ENCODE results near the gene LAMA2. TPM values are rescaled to one million over a fixed set of nuclear protein-coding genes. Genes with fewer than 3 reads are reported as not detected.

LAMA2 gene
- total RNA-seq, 3 donors from 2014 or later (not counting 1 experiment from before 2014, with no cell fraction given) = 2.1 to 5.3 (median 3.6) TPM

GRCh38 chr6:129233458-129234134, 350.7 kb downstream of the LAMA2 start:
- Mint-ChIP-seq H3K36me3 (no peaks in the 10 kb centered on the region), H3K9me3 (no peaks in the 10 kb centered on the region), H3K4me1 (no peaks in the 10 kb centered on the region), H3K4me3 (no peak overlapping the region), H3K27ac (no peak overlapping the region), H3K27me3 (ENCODE audit: low read depth in 2 of 2) (peaks cover 12 to 29% of the 10 kb centered on the region in 2 donors)
- H3K27me3 ChIP-seq (ENCODE audit: control insufficient read depth, insufficient read depth, low read length) = peaks cover 2% of the 10 kb centered on the region
- WGBS (ENCODE audit: insufficient coverage) = 89% methylated on average over 8 of the region's 9 CpGs
- no peak for TF ChIP-seq CTCF (IDR thresholded peaks at IDR 0.05)
- no peaks in the 10 kb centered on the region for H3K36me3 ChIP-seq (ENCODE audit: control insufficient read depth, insufficient read depth, low read length)
- no peaks in the 10 kb centered on the region for H3K9me3 ChIP-seq (ENCODE audit: control insufficient read depth, insufficient read depth, low read length)
- no peaks in the 10 kb centered on the region for H3K4me1 ChIP-seq (ENCODE audit: control insufficient read depth, insufficient read depth, low read length)
- DNase-seq = no peak
- no peak overlapping the region for H3K27ac ChIP-seq (ENCODE audit: low read length)
- H3K4me3 ChIP-seq (ENCODE audit: low read length) = no peak overlapping the region
- ATAC-seq = no peak
- intact Hi-C loops (cut with micrococcal nuclease) = no loop called here

DNA sequence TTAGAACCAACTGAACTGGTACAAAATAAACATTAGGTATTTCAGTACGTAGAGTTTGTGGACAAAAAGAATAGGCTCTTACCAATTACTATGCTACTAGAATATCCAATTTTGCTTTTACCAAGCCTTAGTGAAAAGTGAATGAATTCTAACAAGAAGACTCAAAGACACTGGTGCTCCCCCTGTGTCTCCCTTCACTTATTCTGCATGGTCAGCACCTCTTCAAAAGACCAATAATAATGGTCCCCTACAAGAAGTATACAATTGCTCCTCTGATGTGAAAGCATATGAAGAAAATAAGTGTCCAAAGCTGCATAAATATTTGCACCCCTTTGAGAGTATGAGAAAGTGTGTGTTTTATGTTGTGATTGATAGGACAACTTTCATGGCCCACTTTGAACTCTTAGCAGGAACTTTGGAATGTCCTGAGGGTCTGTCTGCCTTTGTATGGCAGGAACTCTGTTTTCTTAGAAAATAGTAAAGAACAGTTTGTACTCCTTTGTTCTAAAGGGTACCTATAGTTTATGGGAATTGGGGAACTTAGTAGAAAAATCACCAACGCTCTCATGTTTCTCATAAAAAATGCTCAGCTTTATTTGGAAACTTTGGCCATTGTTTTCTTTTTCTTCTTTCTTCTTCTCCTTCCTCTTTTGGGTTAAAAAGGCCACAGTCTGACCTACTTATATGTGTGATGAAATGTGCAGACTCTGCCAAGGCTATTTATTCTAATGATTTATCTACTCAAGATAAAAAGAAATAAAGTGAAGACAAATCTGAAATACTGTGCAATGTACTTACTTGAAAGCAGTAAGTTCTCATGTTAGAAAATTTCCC, 352.4 kb downstream of the LAMA2 start:
- Histone ChIP-seq H3K4me3 (ENCODE audit: low read length) (no peak overlapping the region), H3K27ac (ENCODE audit: low read length) (no peak overlapping the region), H3K36me3 (ENCODE audit: control insufficient read depth, insufficient read depth, low read length) (no peaks in the 10 kb centered on the region), H3K27me3 (ENCODE audit: control insufficient read depth, insufficient read depth, low read length) (no peaks in the 10 kb centered on the region), H3K4me1 (ENCODE audit: control insufficient read depth, insufficient read depth, low read length) (no peaks in the 10 kb centered on the region), H3K9me3 (ENCODE audit: control insufficient read depth, insufficient read depth, low read length) (no peaks in the 10 kb centered on the region)
- no peaks in the 10 kb centered on the region for H3K9me3 Mint-ChIP-seq
- intact Hi-C loops (cut with micrococcal nuclease) = no loop called here
- TF ChIP-seq CTCF (IDR thresholded peaks at IDR 0.05) = no peak
- H3K27me3 Mint-ChIP-seq (ENCODE audit: low read depth in 2 of 2) = peaks cover 8 to 21% of the 10 kb centered on the region in 2 donors
- no CpG with 5 or more reads among the region's 2 CpGs for WGBS (ENCODE audit: insufficient coverage)
- H3K4me1 Mint-ChIP-seq = no peaks in the 10 kb centered on the region
- no peak overlapping the region for H3K27ac Mint-ChIP-seq
- ATAC-seq (no peak), DNase-seq (no peak)
- H3K36me3 Mint-ChIP-seq = no peaks in the 10 kb centered on the region
- H3K4me3 Mint-ChIP-seq = no peak overlapping the region

DNA sequence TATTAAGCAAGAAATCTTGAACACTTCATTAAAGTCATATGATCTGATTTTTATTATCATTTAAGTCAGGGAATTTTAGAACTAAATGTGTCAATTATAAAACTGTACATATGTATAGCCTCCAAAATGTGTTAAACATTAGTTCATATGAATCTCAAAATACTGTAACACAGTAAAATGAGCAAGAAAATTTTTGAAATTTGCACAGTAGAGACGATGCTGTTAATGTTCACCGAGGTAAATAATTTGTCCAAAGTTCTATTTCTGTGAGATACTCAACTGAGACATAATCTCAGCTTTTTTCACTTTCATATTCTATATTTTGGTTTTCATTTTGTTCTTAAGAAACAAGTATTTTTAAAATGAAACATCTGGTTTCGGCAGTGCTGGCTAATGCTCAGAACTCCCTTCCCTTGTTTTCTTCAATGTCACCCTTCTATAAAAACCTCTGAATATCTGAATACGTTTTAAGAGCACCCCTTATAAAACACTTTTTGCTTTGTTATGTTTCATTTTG, 353.1 kb downstream of the LAMA2 start:
- Histone ChIP-seq H3K27ac (ENCODE audit: low read length) (no peak overlapping the region), H3K27me3 (ENCODE audit: control insufficient read depth, insufficient read depth, low read length) (no peaks in the 10 kb centered on the region), H3K4me3 (ENCODE audit: low read length) (no peak overlapping the region), H3K4me1 (ENCODE audit: control insufficient read depth, insufficient read depth, low read length) (no peaks in the 10 kb centered on the region), H3K36me3 (ENCODE audit: control insufficient read depth, insufficient read depth, low read length) (no peaks in the 10 kb centered on the region), H3K9me3 (ENCODE audit: control insufficient read depth, insufficient read depth, low read length) (no peaks in the 10 kb centered on the region)
- Mint-ChIP-seq H3K4me3 (no peak overlapping the region), H3K27ac (no peak overlapping the region), H3K9me3 (no peaks in the 10 kb centered on the region), H3K36me3 (no peaks in the 10 kb centered on the region), H3K27me3 (ENCODE audit: low read depth in 2 of 2) (peaks cover 8 to 28% of the 10 kb centered on the region in 2 donors), H3K4me1 (no peaks in the 10 kb centered on the region)
- intact Hi-C loops (cut with micrococcal nuclease) = no loop called here
- DNase-seq (no peak), ATAC-seq (no peak)
- 69% methylated on average over 4 of the region's 4 CpGs for WGBS (ENCODE audit: insufficient coverage)
- no peak for TF ChIP-seq CTCF (IDR thresholded peaks at IDR 0.05)
